SH-SY5Y (cell line): ENCODE data around the gene TSPOAP1.

ENCODE experiments used
- GATA2 ChIP-seq: IDR thresholded peaks from 2 replicates; pipeline ENCODE4 v1.6.1; 2011; ENCODE audit warnings: mild to moderate bottlenecking, low read depth, low read length
- GATA3 ChIP-seq: IDR thresholded peaks from 2 replicates; pipeline ENCODE4 v1.6.1; 2011; ENCODE audit warnings: low read depth, mild to moderate bottlenecking, low read length, moderate library complexity

GRCh38 chr17:58377093-58377601 lies 48.6 kb upstream of the TSPOAP1 start:
- TF ChIP-seq GATA2, result no peak
- TF ChIP-seq GATA3, result no peak
